Epidermal melanocyte (primary cell): ENCODE results near the gene PA2G4.
"Not testable (repeated sequence)": the region's sequence is repeated elsewhere in the genome, so short reads cannot be mapped to it uniquely, and the experiment has no call there.

Source experiments
- DNase-seq: peaks from one replicate; pipeline ENCODE4 v3.0.0; 2011; ENCODE audit warnings: low spot score; ENCODE audit not compliant: insufficient read length

Gene PA2G4

DNA sequence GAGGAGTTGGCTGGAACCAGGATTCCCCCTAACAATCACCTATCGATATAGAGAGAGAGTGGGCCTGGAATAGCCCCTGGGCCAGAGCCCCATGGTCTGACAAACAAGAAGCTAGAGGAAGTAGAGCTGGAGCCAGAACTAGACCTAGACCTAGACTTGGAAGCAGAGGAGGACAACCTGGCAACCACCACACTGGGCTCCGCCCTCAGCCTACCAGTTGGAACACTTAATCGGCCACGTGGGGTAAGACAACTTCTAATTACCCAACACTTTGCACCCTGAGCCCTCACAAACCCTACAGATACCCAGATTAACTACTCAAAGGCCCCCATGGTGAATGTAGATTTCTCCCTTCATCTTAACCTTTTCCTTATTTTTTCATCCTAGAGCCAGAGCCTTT lies 4.6 kb upstream of the PA2G4 start:
- no peak for DNase-seq

DNA sequence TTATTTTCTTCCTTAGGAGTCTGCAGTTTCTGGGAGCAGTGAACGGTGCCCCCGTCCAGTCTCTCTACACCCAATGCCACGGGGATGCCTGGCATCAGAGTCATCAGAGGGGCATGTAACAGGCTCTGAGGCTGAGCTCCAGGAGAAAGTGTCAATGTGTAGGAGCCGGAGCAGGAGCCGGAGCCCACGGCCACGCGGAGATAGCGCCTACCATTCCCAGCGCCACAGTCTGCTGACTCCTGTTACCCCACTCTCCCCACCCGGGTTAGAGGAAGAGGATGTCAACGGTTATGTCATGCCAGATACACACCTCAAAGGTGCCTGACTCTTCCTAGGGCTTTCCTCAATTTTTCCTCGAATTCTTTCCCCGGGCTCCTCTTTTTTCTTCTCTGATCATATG lies 3.3 kb upstream of the PA2G4 start:
- DNase-seq, result no peak

DNA sequence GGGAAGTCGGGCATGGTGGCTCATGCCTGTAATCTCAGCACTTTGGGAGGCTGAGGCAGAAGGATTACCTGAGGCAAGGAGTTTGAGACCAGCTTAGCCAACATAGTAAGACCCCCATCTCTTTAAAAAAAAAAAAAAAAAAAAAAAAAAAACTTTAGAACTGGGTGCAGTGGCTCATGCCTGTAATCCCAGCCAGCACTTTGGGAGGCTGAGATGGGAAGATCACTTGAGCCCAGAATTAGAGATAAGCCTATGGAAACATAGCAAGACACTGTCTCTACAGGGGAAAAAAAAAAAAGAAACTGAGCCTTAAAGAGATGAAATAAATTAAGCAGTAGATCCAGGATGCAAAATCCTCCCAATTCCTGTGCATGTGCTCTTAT lies 1.7 kb upstream of the PA2G4 start:
- DNase-seq, result no peak

DNA sequence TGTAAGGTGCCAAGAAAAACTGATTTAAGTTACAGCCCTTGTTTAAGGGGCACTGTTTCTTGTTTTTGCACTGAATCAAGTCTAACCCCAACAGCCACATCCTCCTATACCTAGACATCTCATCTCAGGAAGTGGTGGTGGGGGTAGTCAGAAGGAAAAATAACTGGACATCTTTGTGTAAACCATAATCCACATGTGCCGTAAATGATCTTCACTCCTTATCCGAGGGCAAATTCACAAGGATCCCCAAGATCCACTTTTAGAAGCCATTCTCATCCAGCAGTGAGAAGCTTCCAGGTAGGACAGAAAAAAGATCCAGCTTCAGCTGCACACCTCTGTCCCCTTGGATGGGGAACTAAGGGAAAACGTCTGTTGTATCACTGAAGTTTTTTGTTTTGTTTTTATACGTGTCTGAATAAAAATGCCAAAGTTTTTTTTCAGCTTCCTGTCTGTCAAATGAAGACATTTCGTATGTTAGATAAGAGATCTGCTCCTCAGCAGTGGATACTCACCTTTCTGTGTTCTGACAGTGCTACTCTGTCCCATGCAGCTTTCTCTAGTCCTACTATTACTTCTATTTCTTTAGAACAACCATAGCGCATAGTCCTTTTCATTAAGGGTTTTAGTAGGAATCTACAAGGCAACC lies 1.2 kb upstream of the PA2G4 start:
- no peak for DNase-seq

DNA sequence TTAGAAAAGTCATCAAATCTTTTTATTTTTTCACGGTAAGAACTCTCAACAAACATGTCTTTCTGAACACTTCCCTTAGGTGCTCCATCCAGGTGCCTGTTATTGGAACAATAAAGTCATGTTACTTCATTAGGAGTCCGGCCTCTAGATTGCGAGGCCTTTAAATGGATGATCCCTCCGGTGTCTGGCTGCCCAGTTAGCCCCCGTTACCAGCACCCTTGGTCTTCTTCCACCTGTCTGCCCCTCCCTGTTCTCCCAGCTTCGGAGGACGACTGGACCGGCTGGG lies 593 bp upstream of the PA2G4 start:
- no peak for DNase-seq

DNA sequence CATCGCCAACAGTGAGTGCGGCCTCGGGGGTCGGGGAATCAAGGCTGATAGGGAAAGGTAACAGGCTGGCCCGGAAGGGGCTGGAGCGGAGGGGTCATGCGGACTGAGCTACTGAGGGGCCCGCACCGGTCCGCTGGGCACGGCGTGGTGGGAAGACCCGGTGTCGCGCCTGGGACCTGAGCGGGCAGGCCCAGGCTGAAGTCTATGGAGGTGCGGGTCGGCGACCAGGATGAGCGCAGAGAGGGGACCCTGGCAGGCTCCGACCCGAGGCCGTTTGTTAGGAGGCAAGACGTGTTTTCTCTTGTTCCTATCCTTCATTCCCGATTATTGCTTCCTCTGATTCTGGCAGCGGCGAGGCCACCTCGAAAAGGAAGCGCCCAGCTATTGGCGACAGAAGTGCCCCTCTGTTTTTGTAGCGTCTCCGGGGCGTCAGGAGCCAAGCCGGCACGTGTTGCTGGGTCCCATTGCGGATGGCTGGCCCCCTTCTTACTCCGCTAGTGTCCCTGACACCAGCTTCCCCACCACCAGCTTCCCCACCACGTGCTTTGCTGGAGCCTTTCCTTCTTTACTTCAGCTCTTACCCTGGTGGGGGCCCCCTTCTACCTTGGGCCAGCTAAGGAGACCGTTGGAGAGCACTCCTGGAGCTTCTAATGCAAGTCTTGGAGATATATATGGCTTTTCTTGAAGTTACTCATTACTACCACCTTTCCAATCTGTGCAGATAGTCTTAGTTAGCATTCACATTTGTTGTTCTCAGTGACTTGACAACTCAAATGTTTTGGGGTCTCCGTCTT lies 653 bp downstream of the PA2G4 start:
- DNase-seq, result no peak

DNA sequence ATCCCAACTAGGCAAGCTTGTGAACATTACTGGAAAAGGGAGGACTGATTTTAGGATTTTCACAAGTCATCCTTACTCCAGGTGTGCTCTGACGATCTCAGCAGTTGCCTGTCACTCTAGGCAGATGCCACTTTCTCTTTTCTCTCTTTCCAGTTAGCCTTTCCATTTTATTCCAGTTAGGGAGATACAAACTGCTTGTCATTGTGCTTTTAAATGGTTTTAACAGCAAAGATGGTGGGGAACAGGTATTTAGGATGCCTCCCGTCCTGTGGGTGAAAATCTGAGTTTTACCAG lies 1.2 kb downstream of the PA2G4 start:
- no peak for DNase-seq

DNA sequence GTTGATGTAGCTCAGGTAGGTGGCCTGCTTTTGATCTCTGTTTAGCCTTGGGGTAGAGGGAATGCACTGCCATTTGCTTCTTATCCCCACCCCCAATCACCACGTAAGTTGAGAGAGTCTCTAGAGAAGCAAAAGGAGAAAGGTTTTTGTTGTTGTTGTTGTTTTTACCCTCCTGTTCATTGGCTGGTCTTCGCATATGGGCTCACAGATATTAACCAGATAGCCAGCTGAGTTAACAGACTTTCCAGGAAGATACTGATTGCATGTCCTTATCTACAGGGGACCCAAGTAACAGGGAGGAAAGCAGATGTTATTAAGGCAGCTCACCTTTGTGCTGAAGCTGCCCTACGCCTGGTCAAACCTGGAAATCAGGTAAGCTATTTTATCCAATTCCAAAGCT lies 2.9 kb downstream of the PA2G4 start:
- no peak for DNase-seq

DNA sequence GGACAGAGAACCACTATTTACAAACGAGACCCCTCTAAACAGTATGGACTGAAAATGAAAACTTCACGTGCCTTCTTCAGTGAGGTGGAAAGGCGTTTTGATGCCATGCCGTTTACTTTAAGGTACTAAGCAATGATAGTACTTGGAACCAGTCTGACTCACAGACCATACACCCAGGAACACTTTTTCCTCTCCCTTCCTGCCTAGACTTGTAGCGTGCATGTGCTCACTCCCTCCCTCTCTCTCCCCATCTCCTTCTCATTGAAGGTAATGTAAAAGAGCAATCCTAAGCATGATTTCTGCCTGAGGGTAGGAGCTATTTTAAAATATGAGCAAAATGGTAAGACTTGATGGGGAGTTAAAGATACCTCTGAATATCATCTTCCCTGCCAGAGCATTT lies 6.2 kb downstream of the PA2G4 start:
- no peak for DNase-seq

DNA sequence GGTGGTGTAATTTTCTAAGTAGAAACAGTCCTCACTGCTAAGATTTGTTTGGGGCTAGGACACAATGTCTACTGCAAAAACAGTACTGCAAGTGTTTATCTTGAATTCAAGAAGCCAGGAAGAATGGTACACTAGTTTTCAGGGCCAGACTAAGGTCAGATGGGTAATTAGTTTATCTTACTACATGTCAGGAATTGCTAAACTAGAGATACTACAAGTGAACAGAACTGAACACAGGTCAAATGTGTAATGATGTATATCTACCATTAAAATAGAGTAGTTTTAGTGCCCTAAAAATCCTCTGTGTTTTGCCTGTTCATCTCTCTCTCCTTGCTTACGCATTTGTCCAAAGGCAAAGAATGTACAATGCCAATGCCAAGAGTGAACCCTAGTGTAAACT lies 9.7 kb downstream of the PA2G4 start:
- DNase-seq, result no peak

DNA sequence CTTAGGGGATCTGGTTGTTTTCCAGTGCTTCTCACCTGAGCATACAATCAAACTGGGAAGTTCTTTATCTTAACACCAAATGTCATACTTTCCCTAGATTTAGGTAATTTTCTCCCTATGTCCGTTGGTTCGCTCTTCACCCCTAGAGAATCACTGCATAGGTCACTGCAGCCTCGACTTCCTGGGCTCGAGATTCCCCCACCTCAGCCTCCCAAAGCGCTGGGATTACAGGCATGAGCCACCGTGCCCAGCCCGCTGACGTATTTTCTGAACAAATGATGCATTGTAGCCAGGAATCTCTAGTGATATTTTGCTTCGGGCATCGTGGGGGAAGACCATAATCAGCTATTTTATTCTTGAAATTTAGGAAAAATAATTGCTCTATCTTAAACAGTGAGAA lies 11.0 kb downstream of the PA2G4 start:
- DNase-seq, result no peak

DNA sequence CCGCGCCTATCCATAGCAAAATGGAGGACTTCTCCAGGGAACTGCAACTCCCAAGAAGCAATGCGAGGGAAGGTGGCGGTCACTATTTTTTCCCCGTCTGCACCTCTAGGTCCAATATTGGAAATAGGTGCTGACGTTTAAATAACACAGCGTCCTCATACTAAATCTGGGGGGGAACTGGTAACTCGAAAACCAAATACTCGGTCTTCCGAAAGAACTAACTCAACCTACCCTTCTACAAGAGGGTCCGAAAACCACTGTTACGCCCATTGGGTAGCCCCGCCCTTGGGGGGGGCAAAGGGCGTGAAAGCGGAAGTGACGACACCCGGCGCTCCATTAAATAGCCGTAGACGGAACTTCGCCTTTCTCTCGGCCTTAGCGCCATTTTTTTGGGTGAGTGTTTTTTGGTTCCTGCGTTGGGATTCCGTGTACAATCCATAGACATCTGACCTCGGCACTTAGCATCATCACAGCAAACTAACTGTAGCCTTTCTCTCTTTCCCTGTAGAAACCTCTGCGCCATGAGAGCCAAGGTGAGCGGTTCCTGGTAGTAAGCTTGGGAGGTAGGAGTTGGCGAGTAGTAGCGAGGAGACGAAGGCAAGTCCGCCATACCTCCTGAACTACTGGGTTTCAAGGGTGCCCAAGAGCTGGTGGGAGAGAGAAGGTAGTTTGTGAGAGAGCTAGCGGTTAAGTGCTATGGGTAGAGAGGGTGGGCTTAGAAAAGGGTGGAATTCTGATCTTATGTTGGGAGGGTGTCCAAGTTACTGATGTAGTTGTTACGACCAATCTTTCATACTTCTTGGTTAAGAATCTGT lies 12.1 kb downstream of the PA2G4 start, which contains the start of gene RPL41:
Gene RPL41 (plus strand): TSS at position 367 of the 815 bp plus-strand sequence.
- peak; percentile 52 for DNase-seq

DNA sequence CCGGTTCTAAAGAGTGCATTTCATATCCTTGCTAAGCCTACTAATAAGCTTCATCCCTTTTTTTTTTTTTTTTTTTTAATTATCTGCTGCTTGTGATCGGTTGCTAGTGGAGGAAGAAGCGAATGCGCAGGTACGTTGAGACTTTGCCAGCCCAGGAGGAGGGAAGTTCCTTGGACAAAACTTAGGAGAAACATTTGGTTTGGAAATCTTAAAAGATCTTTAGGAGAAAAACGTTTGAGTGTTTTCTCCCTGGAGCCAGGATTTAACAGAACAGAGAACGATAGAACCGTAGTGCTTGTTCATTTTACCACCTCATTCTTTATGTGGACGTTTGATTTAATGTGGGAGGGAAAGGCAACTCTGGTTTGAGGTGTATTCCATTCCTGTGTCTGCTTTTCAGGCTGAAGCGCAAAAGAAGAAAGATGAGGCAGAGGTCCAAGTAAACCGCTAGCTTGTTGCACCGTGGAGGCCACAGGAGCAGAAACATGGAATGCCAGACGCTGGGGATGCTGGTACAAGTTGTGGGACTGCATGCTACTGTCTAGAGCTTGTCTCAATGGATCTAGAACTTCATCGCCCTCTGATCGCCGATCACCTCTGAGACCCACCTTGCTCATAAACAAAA lies 12.8 kb downstream of the PA2G4 start:
- DNase-seq, result not testable (repeated sequence)

DNA sequence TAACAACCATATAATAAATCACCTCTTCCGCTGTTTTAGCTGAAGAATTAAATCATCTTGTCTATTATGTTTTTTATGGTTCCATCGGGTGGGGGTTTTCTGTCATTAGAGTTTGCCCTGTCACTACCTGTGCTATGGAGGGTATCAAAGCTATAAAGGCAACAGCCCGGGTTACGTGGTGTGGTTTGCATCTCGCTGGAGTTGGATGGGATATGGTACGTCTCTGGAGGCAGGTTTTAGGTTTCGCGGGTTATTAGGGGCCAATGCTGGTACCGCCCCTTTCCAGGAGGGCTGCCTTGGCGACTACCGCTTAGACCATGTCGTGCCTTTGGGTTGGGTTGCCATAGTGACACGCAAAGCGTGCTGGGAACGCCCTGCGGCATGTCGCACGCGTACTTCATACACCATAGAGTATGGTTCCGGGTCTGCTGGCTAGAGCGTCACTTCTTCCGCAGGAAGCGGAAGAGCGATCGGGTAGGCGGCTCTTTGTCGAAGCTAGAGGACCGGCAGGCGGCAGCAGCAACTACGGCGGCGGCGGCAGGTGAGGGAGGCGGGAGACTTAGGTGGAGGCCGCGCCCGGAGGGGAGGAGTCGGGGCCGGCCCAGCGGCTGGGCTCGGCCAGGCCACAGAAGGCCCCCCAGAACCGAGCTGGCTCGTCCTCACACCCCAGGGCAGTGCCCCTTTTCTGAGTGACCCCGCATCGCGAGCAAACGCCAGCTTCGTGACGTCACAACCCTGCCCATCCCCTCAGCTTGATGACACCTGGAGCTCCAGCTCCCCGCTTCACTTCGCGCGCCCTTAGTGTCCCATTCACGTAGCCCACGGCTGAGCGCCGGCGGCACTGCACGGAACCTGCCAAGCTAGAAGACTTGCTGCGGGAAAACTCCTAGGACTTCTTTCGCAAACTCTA lies 13.7 kb downstream of the PA2G4 start, which contains the start of gene ZC3H10:
Gene ZC3H10 (plus strand): TSS at position 489 of the 910 bp plus-strand sequence. CDS start 2,297 bp downstream, outside the sequence.
- peak; percentile 75 for DNase-seq

DNA sequence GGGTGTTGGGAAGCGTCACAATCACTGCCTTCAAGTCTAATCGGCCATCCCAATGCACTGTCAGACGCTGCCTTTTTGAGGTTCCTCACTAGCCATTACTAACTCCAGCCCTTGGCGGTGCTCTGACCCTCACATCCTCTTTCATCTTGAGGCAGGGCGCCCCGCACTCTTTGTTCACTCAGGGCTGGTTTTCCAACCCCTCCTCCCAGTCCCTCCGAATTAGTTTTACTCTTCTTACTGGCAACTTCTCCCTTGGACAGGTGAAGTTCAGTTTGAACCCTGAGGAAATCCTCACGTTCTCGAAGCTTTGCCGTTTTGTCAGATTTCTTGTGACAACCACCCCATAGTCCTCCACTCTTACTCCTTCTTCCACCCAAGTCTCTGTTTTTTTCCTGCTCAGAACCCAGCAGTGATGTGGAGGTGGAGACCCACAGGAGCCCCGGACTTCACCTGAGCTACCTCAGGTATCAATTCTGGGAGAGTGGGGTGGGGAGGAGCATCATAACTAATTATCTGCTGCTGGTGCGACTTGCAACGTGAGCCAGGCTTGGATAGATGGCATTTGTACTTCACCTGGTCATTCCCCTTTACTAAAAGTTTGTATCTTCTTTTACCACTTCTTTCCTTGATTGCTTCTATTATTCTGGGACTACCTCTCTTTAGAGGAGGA lies 14.5 kb downstream of the PA2G4 start:
- no peak for DNase-seq

DNA sequence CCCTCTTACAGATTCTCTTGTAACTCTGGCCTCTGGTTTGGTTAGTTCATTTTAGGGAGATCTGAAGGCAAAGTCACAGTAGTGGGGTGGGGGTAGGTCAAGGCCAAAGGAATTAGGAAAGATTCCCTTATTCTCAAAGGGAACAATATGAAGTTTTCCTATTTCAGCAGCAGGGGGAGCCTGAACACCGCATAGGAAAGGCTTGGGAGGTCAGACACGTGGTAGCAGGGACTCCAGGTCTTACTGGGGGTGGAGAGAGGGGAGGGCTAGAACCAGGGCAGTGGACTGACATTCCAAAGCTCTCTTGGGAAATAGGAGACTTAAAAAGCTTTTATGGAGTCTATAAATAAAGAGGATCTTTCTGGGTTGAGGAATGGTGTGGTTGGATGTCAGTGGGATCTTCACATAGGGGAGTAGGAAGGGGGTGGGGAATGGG lies 15.0 kb downstream of the PA2G4 start:
- peak; percentile 95 for DNase-seq

DNA sequence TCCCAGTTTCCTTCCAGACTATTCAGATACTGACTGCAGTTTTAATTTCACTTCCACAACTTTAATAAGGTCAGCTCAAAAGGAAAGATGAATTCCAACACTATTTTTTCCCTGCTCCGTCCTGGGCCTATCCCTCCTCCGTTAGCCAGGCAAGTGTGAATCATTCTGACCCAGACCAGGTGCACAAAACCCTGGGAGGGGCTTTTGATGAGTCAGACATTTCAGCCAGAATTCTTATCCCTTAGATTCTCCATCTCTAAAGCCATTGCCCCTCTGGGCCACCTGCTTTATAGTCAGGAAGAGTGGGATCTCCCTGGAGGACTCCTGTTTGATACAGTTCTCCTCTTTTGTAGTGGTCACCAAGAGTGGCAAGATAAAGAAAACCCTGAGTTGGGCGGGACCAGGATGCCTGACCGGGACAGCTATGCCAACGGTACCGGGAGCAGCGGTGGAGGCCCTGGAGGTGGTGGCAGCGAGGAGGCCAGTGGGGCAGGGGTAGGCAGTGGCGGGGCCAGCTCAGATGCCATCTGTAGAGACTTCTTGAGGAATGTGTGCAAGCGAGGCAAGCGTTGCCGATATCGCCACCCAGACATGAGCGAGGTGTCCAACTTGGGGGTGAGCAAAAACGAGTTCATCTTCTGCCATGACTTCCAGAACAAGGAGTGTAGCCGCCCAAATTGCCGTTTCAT lies 15.9 kb downstream of the PA2G4 start:
- DNase-seq, result no peak

DNA sequence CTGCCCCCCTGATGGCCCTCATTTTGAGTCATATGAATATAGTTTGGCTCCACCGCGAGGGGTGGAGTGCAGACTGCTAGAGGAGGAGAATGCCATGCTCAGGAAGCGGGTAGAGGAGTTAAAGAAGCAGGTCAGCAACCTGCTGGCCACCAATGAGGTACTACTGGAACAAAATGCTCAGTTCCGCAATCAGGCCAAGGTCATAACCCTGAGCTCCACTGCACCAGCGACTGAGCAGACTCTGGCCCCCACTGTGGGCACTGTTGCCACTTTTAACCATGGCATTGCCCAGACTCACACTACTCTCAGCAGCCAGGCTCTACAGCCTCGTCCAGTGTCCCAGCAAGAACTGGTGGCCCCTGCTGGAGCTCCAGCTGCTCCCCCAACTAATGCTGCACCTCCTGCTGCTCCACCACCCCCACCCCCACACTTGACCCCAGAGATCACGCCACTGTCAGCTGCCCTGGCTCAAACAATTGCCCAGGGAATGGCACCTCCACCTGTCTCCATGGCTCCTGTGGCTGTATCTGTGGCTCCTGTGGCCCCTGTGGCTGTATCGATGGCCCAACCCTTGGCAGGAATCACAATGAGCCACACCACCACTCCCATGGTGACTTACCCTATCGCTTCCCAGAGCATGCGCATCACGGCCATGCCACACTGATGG lies 17.0 kb downstream of the PA2G4 start:
- DNase-seq, result no peak

DNA sequence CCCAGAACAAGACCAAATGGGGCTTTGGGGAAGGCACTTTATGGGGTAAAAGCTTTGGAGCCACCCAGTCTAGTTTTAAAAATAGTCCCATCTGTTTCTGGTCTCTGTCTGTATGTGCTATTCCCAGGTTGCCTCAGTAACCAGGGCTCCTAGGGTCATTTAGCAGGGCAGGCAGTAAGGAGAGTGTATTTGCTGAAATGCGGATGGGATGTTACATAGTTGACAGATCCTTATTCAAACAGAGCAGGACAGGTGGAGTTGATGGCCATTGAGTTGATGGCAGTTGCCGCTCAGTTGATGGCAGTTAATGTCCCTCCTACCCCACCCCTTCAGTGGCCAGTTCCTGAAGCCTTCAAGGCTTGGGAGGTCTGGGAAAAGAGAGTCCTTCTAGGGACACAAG lies 18.3 kb downstream of the PA2G4 start:
- DNase-seq, result no peak
